HUES64 (cell line): ENCODE data around the gene PLCB4.

Source experiments
- H3K27ac ChIP-seq: 2 replicates; pipeline ENCODE4 v1.7.0; 2013; ENCODE audit warnings: low read depth, low read length, inconsistent platforms
- H3K27me3 ChIP-seq: 2 replicates; pipeline ENCODE4 v1.6.1; 2013; ENCODE audit warnings: mild to moderate bottlenecking, low read length; ENCODE audit not compliant: insufficient read depth
- H3K36me3 ChIP-seq: 2 replicates; pipeline ENCODE4 v1.6.1; 2013; ENCODE audit warnings: mild to moderate bottlenecking, low read length; ENCODE audit not compliant: insufficient read depth
- H3K4me1 ChIP-seq: 2 replicates; pipeline ENCODE4 v1.6.1; 2013; ENCODE audit warnings: mild to moderate bottlenecking, low read length, moderate library complexity; ENCODE audit not compliant: insufficient read depth
- H3K4me3 ChIP-seq: 2 replicates; pipeline ENCODE4 v1.5.1; 2013; ENCODE audit warnings: mild to moderate bottlenecking, low read length, moderate library complexity
- H3K9ac ChIP-seq: 2 replicates; pipeline ENCODE4 v1.6.1; 2013; ENCODE audit warnings: mild to moderate bottlenecking, low read depth, low read length
- H3K9me3 ChIP-seq: 2 replicates; pipeline ENCODE4 v1.6.1; 2013; ENCODE audit warnings: low read depth, low read length; ENCODE audit not compliant: insufficient read depth
- WGBS: fragments of 150-250, 120-280 bp; methylation state at CpG from one replicate; pipeline ENCODE4 v1.1.7; 2013; ENCODE audit warnings: missing lambda C conversion rate; 5-methylcytosine and 5-hydroxymethylcytosine counted together

Gene PLCB4

DNA sequence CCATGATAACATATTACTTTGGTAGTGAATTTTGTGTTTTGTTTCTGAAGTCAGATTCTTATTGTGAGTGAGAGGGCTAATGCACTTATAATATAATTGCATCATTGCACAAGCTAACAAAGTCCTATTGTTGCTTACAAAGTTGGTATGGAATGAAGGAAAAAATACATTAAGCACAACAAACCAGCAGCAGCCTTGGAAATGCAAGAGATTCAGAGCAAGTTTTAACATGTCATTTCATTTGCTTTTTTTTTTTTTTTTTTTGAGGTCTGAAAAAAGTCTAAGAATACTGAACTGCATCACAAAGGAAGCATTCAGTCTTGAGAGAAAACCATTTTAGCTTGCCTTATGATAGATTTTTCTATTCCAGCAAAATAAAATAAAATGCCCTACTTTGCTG lies 57.6 kb downstream of the PLCB4 start:
- Histone ChIP-seq H3K9me3 (peaks cover 5% of the 10 kb centered on the region; the same call in 1 of the 2 replicates), H3K27me3 (no peaks in the 10 kb centered on the region), H3K4me3 (no peak overlapping the region), H3K9ac (no peak overlapping the region), H3K4me1 (no peaks in the 10 kb centered on the region), H3K27ac (no peak overlapping the region), H3K36me3 (no peaks in the 10 kb centered on the region)

DNA sequence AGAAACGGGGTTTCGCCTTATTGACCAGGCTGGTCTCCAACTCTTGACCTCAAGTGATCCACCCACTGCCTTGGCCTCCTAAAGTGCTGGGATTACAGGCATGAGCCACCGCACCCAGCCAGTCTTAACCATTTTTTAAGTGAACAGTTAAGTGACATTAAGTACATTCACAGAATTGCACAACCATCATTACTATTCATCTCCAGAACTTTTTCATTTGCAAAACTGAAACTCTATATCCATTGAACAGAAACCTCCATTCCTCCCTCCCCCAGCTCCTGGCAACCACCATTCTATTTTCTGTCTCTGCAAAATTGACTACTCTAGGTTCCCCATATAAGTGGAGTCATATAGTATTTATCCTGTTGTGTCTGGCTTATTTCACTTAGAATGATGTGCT lies 59.7 kb downstream of the PLCB4 start:
- Histone ChIP-seq H3K27ac (no peak overlapping the region), H3K9me3 (peaks cover 9% of the 10 kb centered on the region; the same call in 1 of the 2 replicates), H3K9ac (no peak overlapping the region), H3K4me1 (no peaks in the 10 kb centered on the region), H3K4me3 (no peak overlapping the region), H3K36me3 (no peaks in the 10 kb centered on the region), H3K27me3 (no peaks in the 10 kb centered on the region)
- 93% methylated on average over 3 of the region's 3 CpGs for WGBS

DNA sequence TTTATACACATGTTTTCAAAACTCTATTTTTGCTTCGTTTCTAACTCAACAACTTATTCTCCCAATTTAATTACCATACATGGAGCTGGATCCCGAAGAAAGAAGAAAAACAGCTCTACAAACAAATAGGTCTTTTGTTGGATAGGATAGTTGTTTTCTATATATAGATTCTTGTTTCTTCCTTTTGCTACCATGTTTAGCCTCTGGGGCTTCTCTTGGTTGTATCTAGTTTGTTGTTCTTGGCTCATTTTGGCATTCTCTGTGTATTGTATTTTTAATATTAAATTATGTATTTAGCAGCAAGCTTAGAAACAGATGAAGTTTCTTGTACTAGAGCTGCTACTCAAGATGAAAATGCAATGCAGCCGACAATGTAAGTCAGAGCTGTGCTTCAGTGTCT lies 60.9 kb downstream of the PLCB4 start:
- no peak overlapping the region for H3K4me3 ChIP-seq
- H3K4me1 ChIP-seq: no peaks in the 10 kb centered on the region
- WGBS: 94% methylated on average over 3 of the region's 3 CpGs
- no peak overlapping the region for H3K9ac ChIP-seq
- H3K36me3 ChIP-seq: no peaks in the 10 kb centered on the region
- no peaks in the 10 kb centered on the region for H3K27me3 ChIP-seq
- no peak overlapping the region for H3K27ac ChIP-seq
- peaks cover 9% of the 10 kb centered on the region; the same call in 1 of the 2 replicates for H3K9me3 ChIP-seq

DNA sequence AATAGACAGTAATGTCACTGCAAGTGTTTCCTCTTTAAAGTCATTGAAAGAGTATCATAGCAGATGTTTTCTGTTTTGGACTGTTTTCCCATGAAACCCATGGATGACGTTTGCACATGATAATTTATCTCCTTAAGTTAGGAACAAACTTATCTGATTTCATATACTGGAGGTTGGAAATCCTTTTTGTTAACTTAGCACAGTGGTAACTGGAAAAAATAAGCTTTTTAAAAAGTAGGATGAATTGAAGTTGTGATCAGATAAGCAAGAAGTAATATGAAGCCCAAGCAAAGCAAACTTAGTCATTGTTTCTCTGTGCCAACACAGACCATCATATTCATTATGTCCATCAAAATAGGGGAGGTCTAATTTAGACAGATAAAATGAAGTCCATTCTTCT lies 61.6 kb downstream of the PLCB4 start:
- Histone ChIP-seq H3K9ac (no peak overlapping the region), H3K9me3 (peaks cover 9% of the 10 kb centered on the region; the same call in 1 of the 2 replicates)
- 80% methylated on average over 1 of the region's 1 CpG for WGBS

DNA sequence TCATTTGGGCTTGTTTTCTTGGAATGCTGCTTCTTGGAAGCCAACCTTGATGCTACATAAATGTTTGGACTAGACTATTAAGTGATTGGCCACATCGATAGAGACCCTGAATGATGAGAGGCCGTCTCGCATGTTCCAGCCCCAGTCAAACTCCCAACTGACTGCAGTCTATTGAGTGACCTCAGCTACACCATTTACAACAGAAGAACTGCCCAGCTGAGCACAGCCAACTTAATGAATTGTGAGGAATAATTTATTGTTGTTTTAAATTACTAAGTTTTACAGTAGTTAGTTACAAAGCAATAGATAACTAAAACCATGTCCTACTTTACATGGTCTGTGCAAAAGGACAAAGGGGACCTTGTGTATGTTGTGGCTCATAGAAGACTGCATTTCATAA lies 63.0 kb downstream of the PLCB4 start:
- Histone ChIP-seq H3K4me1 (peaks cover 2% of the 10 kb centered on the region; the same call in 1 of the 2 replicates), H3K9ac (no peak overlapping the region), H3K27ac (no peak overlapping the region), H3K27me3 (no peaks in the 10 kb centered on the region), H3K36me3 (no peaks in the 10 kb centered on the region), H3K4me3 (no peak overlapping the region), H3K9me3 (peaks cover 9% of the 10 kb centered on the region; the same call in 1 of the 2 replicates)
- 96% methylated on average over 3 of the region's 3 CpGs for WGBS

More for the DNA sequence above, 61.6 kb downstream of the PLCB4 start:
- Histone ChIP-seq H3K4me1 (no peaks in the 10 kb centered on the region), H3K27me3 (no peaks in the 10 kb centered on the region), H3K4me3 (no peak overlapping the region), H3K36me3 (no peaks in the 10 kb centered on the region), H3K27ac (no peak overlapping the region)

- Histone ChIP-seq H3K4me1 (peaks cover 8% of the 10 kb centered on the region), H3K4me3 (no peak overlapping the region), H3K27ac (no peak overlapping the region), H3K9ac (no peak overlapping the region), H3K9me3 (peaks cover 13% of the 10 kb centered on the region; the same call in 1 of the 2 replicates), H3K27me3 (no peaks in the 10 kb centered on the region), H3K36me3 (no peaks in the 10 kb centered on the region)
- 91% methylated on average over 2 of the region's 2 CpGs for WGBS
Measured at GRCh38 chr20:9134346-9134745, 65.5 kb downstream of the PLCB4 start.

DNA sequence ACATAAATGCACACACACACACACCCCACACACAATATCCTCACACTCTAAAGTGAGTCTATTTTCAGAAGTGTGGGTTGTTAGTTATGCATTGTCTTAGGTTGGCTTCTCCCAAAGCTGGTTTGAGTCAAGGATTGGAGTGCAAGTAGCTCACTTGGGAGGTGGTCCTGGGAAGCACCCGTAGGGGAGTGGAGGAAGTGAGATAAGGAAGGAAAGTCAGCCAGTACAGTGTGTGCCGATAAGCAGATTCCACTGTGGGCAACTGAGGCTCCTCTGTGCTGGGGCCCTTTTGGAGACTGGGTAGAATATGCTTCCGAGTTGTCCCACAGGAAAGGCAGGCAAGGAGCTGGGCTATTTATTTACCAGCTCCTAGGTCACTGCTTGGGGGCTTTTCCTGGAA lies 67.2 kb downstream of the PLCB4 start:
- H3K4me1 ChIP-seq: peaks cover 8% of the 10 kb centered on the region
- no peak overlapping the region for H3K9ac ChIP-seq
- no peak overlapping the region for H3K27ac ChIP-seq
- peaks cover 11% of the 10 kb centered on the region; the same call in 1 of the 2 replicates for H3K9me3 ChIP-seq
- 89% methylated on average over 3 of the region's 3 CpGs for WGBS
- no peak overlapping the region for H3K4me3 ChIP-seq
- no peaks in the 10 kb centered on the region for H3K36me3 ChIP-seq
- H3K27me3 ChIP-seq: no peaks in the 10 kb centered on the region

GRCh38 chr20:9137001-9137400 lies 68.1 kb downstream of the PLCB4 start:
- peaks cover 8% of the 10 kb centered on the region for H3K4me1 ChIP-seq
- no peak overlapping the region for H3K4me3 ChIP-seq
- H3K9ac ChIP-seq: no peak overlapping the region
- WGBS: 91% methylated on average over 7 of the region's 7 CpGs
- H3K27me3 ChIP-seq: no peaks in the 10 kb centered on the region
- no peak overlapping the region for H3K27ac ChIP-seq
- H3K36me3 ChIP-seq: no peaks in the 10 kb centered on the region
- peaks cover 6% of the 10 kb centered on the region; the same call in 1 of the 2 replicates for H3K9me3 ChIP-seq

DNA sequence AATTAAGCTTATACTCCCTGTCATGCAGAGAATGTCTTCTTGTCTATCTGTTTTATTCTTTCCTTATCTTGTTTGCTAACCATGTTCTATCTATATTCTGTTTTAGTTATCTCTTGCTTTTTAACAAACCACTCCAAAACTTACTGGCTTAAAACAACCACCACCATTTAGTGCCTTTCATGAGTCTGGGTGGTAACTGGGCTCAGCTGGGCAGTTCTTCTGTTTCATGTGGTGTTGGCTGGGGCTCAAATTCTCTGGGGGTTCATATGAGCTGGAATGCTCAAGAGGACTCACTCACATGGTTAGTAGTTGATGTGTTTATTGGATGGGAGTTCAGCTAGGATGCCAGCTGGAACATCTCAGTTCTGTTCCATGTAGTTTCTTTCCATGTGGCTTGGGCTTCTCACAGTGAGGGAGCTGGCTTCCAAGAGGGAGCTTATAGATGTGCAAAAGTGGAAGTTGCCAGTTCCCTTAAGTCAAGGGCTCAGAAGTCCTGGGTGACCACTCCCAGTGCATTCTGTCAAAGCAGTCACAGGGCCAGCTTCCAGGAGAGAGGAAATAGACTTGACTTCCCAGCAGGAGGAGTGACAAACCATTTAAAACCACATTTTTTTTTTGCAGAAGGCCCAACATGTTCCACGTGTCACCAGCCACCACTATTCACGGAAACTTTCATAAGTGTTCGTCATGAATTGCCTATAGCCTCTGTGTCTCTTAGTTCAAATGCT lies 70.4 kb downstream of the PLCB4 start:
- Histone ChIP-seq H3K27ac (no peak overlapping the region), H3K36me3 (no peaks in the 10 kb centered on the region), H3K9ac (no peak overlapping the region), H3K4me1 (peaks cover 8% of the 10 kb centered on the region), H3K27me3 (no peaks in the 10 kb centered on the region), H3K4me3 (no peak overlapping the region), H3K9me3 (peaks cover 4% of the 10 kb centered on the region; the same call in 1 of the 2 replicates)
- WGBS: 93% methylated on average over 3 of the region's 3 CpGs

DNA sequence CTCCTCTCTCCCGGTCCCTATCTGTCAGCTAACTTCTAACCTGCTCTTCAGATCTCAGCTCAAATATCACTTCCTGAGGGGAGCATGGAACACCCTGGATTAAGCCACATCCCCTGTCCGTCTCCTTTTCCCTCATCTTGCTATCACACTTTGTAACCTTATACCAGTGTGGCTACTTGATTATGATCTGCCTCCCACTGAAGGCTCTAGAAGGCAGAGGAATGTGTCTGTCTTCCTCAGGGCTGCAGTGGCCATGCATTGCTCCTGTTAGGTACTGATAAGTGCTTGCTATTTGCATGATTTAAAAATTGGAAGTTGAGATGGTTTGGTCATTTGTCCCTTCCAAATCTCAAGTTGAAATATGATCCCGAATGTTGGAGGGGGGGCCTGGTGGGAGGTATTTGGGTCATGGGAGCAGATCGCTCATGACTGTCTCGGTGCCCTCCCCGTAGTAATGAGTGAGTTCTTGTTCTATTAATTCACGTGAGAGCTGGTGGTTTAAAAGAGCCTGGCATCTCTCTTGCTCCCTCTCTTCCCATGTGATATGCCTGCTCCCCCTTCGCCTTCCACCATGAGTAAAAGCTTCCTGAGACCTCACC lies 71.4 kb downstream of the PLCB4 start:
- no peaks in the 10 kb centered on the region for H3K27me3 ChIP-seq
- H3K4me3 ChIP-seq: no peak overlapping the region
- no peak overlapping the region for H3K27ac ChIP-seq
- H3K4me1 ChIP-seq: peaks cover 8% of the 10 kb centered on the region
- peaks cover 4% of the 10 kb centered on the region; the same call in 1 of the 2 replicates for H3K9me3 ChIP-seq
- WGBS: 88% methylated on average over 8 of the region's 8 CpGs
- no peaks in the 10 kb centered on the region for H3K36me3 ChIP-seq
- H3K9ac ChIP-seq: no peak overlapping the region

DNA sequence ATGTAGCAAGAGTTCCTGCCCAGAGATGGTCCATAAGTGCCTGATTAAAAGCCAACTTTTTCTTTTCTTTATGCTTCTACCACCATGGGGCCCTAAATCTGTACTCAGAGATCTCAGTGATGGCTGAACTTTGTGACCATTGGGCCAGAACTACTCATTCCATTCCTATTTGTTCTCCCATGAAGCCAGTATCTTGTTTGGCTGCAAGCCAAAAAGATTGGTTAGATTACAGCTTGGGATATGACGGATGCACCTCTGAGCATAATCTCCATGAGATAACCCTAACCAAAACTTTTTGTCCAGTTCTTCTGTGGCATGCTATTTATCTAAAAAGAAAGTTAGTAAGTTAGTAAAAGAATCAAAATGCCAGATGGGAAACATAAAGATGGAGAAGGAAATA lies 72.2 kb downstream of the PLCB4 start:
- 90% methylated on average over 1 of the region's 1 CpG for WGBS
- Histone ChIP-seq H3K27me3 (no peaks in the 10 kb centered on the region), H3K4me3 (no peak overlapping the region), H3K4me1 (peaks cover 8% of the 10 kb centered on the region), H3K27ac (no peak overlapping the region), H3K9ac (no peak overlapping the region), H3K9me3 (peaks cover 5% of the 10 kb centered on the region; the same call in 1 of the 2 replicates), H3K36me3 (no peaks in the 10 kb centered on the region)
